NCI-H82 treated with DMSO at 0.1 percent for 48 hours (cell line): Measurements from ENCODE around the gene FHIT.

ENCODE experiments used
- DNase-seq: peaks from one replicate; lab custom pipeline; 2025; ENCODE audit not compliant: unreplicated experiment; lab: John Stamatoyannopoulos, UW

Gene FHIT

GRCh38 chr3:60086811-60087210 lies 1164.4 kb downstream of the FHIT start:
- DNase-seq = no peak

DNA sequence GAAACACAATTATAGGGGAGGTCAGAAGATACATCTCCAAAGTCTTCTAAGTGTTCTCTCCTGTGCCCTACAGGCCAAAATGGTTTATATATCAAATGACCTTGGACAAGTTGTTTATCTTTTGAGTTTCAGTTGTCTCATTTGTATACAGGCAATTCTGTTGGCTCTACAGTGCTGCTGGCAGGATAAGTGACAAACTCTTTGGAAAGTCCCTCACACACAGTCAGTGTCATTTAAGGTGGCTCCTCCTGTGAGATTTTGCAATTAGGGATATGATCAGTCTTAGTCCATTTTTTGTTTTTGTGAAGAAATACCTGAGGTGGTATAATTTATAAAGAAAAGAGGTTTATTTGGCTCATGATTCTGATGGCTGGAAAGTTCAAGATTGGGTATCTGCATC lies 1165.6 kb downstream of the FHIT start:
- DNase-seq = no peak

- no peak for DNase-seq
These were observed 1169.7 kb downstream of the FHIT start for GRCh38 chr3:60081381-60082095.

GRCh38 chr3:60080648-60081047 lies 1170.6 kb downstream of the FHIT start:
- DNase-seq = no peak

GRCh38 chr3:60079076-60079475 lies 1172.2 kb downstream of the FHIT start:
- no peak for DNase-seq

- no peak for DNase-seq
These were observed 1174.9 kb downstream of the FHIT start for GRCh38 chr3:60076331-60076730.

GRCh38 chr3:60073942-60074341 lies 1177.3 kb downstream of the FHIT start:
- DNase-seq = no peak

- DNase-seq = no peak
These were observed 1178.0 kb downstream of the FHIT start for GRCh38 chr3:60073228-60073627.

- no peak for DNase-seq
These were observed 1180.9 kb downstream of the FHIT start for GRCh38 chr3:60070366-60070765.

GRCh38 chr3:60065227-60065868 lies 1185.9 kb downstream of the FHIT start:
- DNase-seq = no peak

GRCh38 chr3:60064210-60065178 lies 1186.8 kb downstream of the FHIT start:
- DNase-seq = no peak

DNA sequence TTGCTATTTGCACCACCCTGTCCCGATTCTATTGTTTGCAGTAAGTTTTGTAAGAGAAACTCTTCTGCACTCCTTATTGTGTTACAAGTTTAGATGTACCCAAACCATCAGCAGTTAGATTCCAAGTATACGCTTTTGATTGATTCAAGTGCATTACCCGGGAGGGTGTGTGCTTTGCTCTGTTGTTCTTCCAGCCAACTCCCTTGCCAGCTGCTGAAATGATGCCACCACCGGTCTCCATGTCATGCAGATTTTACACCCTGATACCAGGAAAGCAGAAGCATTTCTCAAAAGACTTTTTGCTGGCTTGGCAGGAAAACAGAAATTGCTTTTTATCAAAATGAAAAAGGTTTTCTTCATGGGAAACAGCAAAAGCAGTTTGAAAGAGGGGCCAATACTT lies 1194.8 kb downstream of the FHIT start:
- DNase-seq = no peak

DNA sequence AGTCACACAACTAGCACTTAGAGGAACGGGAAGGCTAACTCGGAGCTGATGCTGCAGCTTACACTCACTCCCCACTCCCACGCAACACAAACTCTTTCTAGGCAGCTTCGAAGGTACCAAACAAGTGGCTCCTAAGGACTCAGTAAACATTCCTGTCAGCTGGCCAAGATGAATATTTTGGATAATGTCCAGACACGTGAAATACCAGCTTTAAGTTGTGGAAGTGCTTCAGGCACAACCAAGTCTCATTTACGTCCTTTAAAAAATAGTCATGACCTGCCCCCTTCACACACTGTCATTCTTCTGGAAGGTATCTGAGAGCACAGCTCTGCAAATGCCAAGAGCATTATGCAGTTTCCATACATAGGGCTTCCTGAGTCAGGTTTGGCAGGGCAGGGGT lies 1195.5 kb downstream of the FHIT start:
- DNase-seq = no peak

- DNase-seq = no peak
These were observed 1197.6 kb downstream of the FHIT start for GRCh38 chr3:60053526-60054265.

GRCh38 chr3:60048447-60048848 lies 1202.8 kb downstream of the FHIT start:
- DNase-seq = no peak

- no peak for DNase-seq
These were observed 1203.6 kb downstream of the FHIT start for GRCh38 chr3:60047426-60048200.

DNA sequence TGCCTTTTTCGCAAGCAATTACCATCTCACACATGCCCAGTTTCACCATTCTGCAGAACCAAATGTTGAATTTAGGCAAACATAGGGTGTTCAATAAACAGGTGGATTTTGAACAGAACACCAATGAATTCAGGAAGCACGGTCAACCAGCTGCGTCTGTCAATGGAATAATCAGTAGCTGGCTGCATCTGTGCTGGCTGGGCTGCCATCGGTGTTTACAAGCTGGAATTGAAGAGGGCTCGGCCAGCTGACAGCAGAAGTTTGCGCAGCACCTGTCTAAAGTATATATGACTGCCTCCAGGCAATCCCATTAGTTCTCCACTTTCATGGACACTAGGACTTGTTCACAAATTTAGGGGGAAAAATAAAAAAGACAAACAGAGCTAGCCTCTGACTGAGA lies 1205.0 kb downstream of the FHIT start:
- DNase-seq = no peak

- no peak for DNase-seq
These were observed 1205.6 kb downstream of the FHIT start for GRCh38 chr3:60045686-60046085.

DNA sequence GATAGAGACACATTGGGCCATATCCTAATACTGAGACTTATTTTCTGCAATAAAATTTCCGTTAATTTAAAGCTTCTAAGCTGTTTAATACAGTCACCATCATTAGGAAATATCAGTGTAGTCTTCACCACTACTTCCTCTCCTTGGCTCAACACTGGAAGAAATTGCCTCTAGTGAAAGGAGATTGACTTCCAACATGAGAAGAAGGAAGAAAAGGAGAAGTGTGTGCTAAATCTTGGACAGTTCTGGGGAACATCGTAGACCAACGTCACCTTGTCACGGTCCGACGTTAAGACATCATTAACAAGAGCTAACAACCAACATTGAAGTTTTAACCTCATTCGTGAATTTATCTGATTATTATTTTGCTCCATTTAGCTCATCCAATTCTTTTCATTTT lies 1214.4 kb downstream of the FHIT start:
- no peak for DNase-seq

DNA sequence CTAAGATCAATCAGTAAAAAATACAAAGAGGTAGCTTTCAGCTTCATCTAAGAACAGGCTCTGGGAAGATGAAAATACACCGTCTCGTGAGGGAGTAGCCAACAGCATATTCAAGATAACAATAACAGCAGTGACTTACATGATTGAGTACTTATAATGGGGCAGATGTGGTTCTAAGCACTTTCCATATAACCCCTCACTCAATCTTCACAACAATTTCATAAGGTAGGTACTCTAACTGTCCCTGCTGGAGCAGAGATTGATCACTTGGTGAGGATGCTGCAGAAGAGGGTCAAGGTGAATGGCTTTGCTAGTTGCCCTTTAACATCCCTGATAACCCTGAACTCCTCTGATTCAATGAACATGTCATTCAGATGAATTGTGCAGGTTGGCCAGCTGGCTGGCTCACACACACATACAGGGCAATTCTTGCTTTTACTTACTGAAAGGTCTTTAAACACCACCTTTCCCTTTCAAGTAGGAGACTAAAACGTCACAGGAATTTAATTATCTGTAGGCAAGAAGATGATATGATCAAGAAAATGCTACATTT lies 1217.3 kb downstream of the FHIT start:
- no peak for DNase-seq
